ENCODE data around the gene IVNS1ABP. TPM values are rescaled to one million over a fixed set of nuclear protein-coding genes. Genes with fewer than 3 reads are reported as not detected.
"Not testable (repeated sequence)": the region's sequence is repeated elsewhere in the genome, so short reads cannot be mapped to it uniquely, and the experiment has no call there.

The IVNS1ABP gene
- total RNA-seq, 4 donors from 2014 or later: 50.5 to 174 (median 133) TPM

- WGBS, 2 donors (ENCODE audit: low coverage in 1 of 2): 88 to 92% methylated on average over 2 of the region's 2 CpGs
- no peak for TF ChIP-seq POLR2AphosphoS5 (IDR thresholded peaks at IDR 0.05)
- no peak for TF ChIP-seq POLR2A (IDR thresholded peaks at IDR 0.05)
- TF ChIP-seq EP300 (IDR thresholded peaks at IDR 0.05; ENCODE audit: low read depth): no peak
- no peak for TF ChIP-seq CTCF (IDR thresholded peaks at IDR 0.05)
- Histone ChIP-seq H3K9me3 (no peaks in the 10 kb centered on the region), H3K4me3 (no peak overlapping the region), H3K27me3 (no peaks in the 10 kb centered on the region), H3K4me1 (peaks cover 0 to 13% (median 6%) of the 10 kb centered on the region in 4 donors), H3K27ac (no peak overlapping the region), H3K36me3 (no peaks in the 10 kb centered on the region)
- in situ Hi-C loops (cut with MboI; ENCODE audit: low pct_ligation_motif_present in 1 of 4, low pct_unique_long_range_greater_than_20kb in 1 of 4, low sequenced_read_pairs in 3 of 4): loop anchor here in 1 of 4 donors (10.0 kb wide), 1 partner anchor 62 kb away; no protein-coding TSS in a partner anchor
- no peak for DNase-seq
- intact Hi-C loops (cut with DNase I; ENCODE audit: low total_unique reads): no loop called here
These were observed 5.6 kb upstream of the IVNS1ABP start for GRCh38 chr1:185322636-185323035.

GRCh38 chr1:185321653-185322221 lies 4.7 kb upstream of the IVNS1ABP start:
- 97% methylated on average over 25 of the region's 36 CpGs; no CpG with 5 or more reads in 1 of the 2 donors for WGBS, 2 donors (ENCODE audit: low coverage in 1 of 2)

GRCh38 chr1:185321104-185321503 lies 4.1 kb upstream of the IVNS1ABP start:
- H3K9me3 ChIP-seq; H3K36me3 ChIP-seq; DNase-seq; intact Hi-C loops (cut with DNase I; ENCODE audit: low total_unique reads); H3K27me3 ChIP-seq; H3K27ac ChIP-seq; H3K4me3 ChIP-seq: not testable (repeated sequence)
- WGBS, 2 donors (ENCODE audit: low coverage in 1 of 2): 99 to 100% methylated on average over 6 to 7 of the region's 7 CpGs
- peaks cover 0 to 13% (median 7%) of the 10 kb centered on the region in 4 donors for H3K4me1 ChIP-seq
- in situ Hi-C loops (cut with MboI; ENCODE audit: low pct_ligation_motif_present in 1 of 4, low pct_unique_long_range_greater_than_20kb in 1 of 4, low sequenced_read_pairs in 3 of 4): loop anchor here in 1 of 4 donors (10.0 kb wide), 1 partner anchor 64 kb away; no protein-coding TSS in a partner anchor

More at GRCh38 chr1:185321653-185322221, 4.7 kb upstream of the IVNS1ABP start:
- H3K27me3 ChIP-seq; H3K27ac ChIP-seq; H3K9me3 ChIP-seq; H3K36me3 ChIP-seq; H3K4me3 ChIP-seq; DNase-seq; intact Hi-C loops (cut with DNase I; ENCODE audit: low total_unique reads): not testable (repeated sequence)
- in situ Hi-C loops (cut with MboI; ENCODE audit: low pct_ligation_motif_present in 1 of 4, low pct_unique_long_range_greater_than_20kb in 1 of 4, low sequenced_read_pairs in 3 of 4): loop anchor here in 1 of 4 donors (10.0 kb wide), 1 partner anchor 63 kb away; no protein-coding TSS in a partner anchor
- H3K4me1 ChIP-seq: peaks cover 0 to 13% (median 7%) of the 10 kb centered on the region in 4 donors

- WGBS, 2 donors (ENCODE audit: low coverage in 1 of 2): 73 to 79% methylated on average over 1 of the region's 1 CpG
- no peaks in the 10 kb centered on the region for H3K9me3 ChIP-seq
- TF ChIP-seq EP300 (IDR thresholded peaks at IDR 0.05; ENCODE audit: low read depth): no peak
- TF ChIP-seq POLR2A (IDR thresholded peaks at IDR 0.05): no peak
- no peak for TF ChIP-seq CTCF (IDR thresholded peaks at IDR 0.05)
- TF ChIP-seq POLR2AphosphoS5 (IDR thresholded peaks at IDR 0.05): no peak
- H3K27ac ChIP-seq: no peak overlapping the region
- no peaks in the 10 kb centered on the region for H3K36me3 ChIP-seq
- intact Hi-C loops (cut with DNase I; ENCODE audit: low total_unique reads) (no loop called here), in situ Hi-C loops (cut with MboI; ENCODE audit: low pct_ligation_motif_present in 1 of 4, low pct_unique_long_range_greater_than_20kb in 1 of 4, low sequenced_read_pairs in 3 of 4) (loop anchor here in 1 of 4 donors (10.0 kb wide), 1 partner anchor 164 kb away; the partner anchor contains the start of genes SWT1 and TRMT1L)
- no peak overlapping the region for H3K4me3 ChIP-seq
- peaks cover 4 to 29% (median 23%) of the 10 kb centered on the region in 4 donors for H3K4me1 ChIP-seq
- no peak for DNase-seq
- H3K27me3 ChIP-seq: no peaks in the 10 kb centered on the region
These were observed 2.1 kb upstream of the IVNS1ABP start for GRCh38 chr1:185319139-185319475.

GRCh38 chr1:185318431-185319138 lies 1.5 kb upstream of the IVNS1ABP start:
- peaks cover 4 to 34% (median 27%) of the 10 kb centered on the region in 4 donors for H3K4me1 ChIP-seq
- peak overlapping the region; percentile 94 to 99 (median 98) for H3K27ac ChIP-seq
- H3K36me3 ChIP-seq: no peaks in the 10 kb centered on the region
- intact Hi-C loops (cut with DNase I; ENCODE audit: low total_unique reads): no loop called here
- WGBS, 2 donors (ENCODE audit: low coverage in 1 of 2): 65 to 71% methylated on average over 9 to 10 of the region's 10 CpGs
- in situ Hi-C loops (cut with MboI; ENCODE audit: low pct_ligation_motif_present in 1 of 4, low pct_unique_long_range_greater_than_20kb in 1 of 4, low sequenced_read_pairs in 3 of 4): loop anchor here in 1 of 4 donors (10.0 kb wide), 1 partner anchor 164 kb away; the partner anchor contains the start of genes SWT1 and TRMT1L
- no peak overlapping the region for H3K4me3 ChIP-seq
- H3K27me3 ChIP-seq: no peaks in the 10 kb centered on the region
- TF ChIP-seq POLR2A (IDR thresholded peaks at IDR 0.05): no peak
- TF ChIP-seq POLR2AphosphoS5 (IDR thresholded peaks at IDR 0.05): no peak
- no peak for TF ChIP-seq EP300 (IDR thresholded peaks at IDR 0.05; ENCODE audit: low read depth)
- TF ChIP-seq CTCF (IDR thresholded peaks at IDR 0.05): no peak
- no peaks in the 10 kb centered on the region for H3K9me3 ChIP-seq
- DNase-seq: no peak
